H1 (cell line): ENCODE results near the gene SV2C. TPM values are rescaled to one million over a fixed set of nuclear protein-coding genes. Genes with fewer than 3 reads are reported as not detected.

Experiments
- CTCF ChIA-PET: fragments of 300-600 bp; sonication (Branson Sonifier 250); formaldehyde crosslinking; loops from one replicate; lab custom pipeline; 2021; ENCODE audit not compliant: partially characterized antibody; lab: Charles Lee
- POLR2A ChIA-PET: fragments of 300-600 bp; sonication (Branson Sonifier 250); formaldehyde crosslinking; loops from one replicate; lab custom pipeline; 2021; ENCODE audit warnings: inconsistent platforms; ENCODE audit not compliant: partially characterized antibody; lab: Charles Lee
- DNase-seq, 2 experiments: peaks; one replicate each; pipeline versions ENCODE4 v3.0.0 to v3.0.0-alpha.2; 2010 to 2022; ENCODE audit warnings: low spot score in 2 of 2, low read depth in 1 of 2, mixed read lengths in 1 of 2
- FAIRE-seq: peaks from 2 replicates; lab custom pipeline; 2011; peaks lifted over from hg19 to GRCh38; lab: Jason Lieb, UNC
- H2AFZ ChIP-seq: 2 replicates; pipeline ENCODE4 v1.8.1; 2012; ENCODE audit warnings: low read length, inconsistent platforms
- H2AK5ac ChIP-seq: 2 replicates; pipeline ENCODE4 v1.6.1; 2013; ENCODE audit warnings: low read depth, low read length
- H2BK120ac ChIP-seq: replicated peaks from 2 replicates; pipeline ENCODE3; 2013; ENCODE audit warnings: low read depth, low read length, inconsistent platforms
- H2BK12ac ChIP-seq: 2 replicates; pipeline ENCODE4 v1.6.1; 2013; ENCODE audit warnings: low read depth, low read length
- H2BK15ac ChIP-seq: 2 replicates; pipeline ENCODE4 v1.6.1; 2013; ENCODE audit warnings: low read length
- H2BK20ac ChIP-seq: 2 replicates; pipeline ENCODE4 v1.6.1; 2013; ENCODE audit warnings: low read length
- H2BK5ac ChIP-seq: 2 replicates; pipeline ENCODE4 v1.6.1; 2013; ENCODE audit warnings: low read depth, low read length
- H3K14ac ChIP-seq: 2 replicates; pipeline ENCODE4 v1.6.1; 2013; ENCODE audit warnings: inconsistent platforms; ENCODE audit not compliant: insufficient read length
- H3K18ac ChIP-seq: 2 replicates; pipeline ENCODE4 v1.6.1; 2013; ENCODE audit warnings: low read length; ENCODE audit errors: extremely low read depth
- H3K23ac ChIP-seq: 2 replicates; pipeline ENCODE4 v1.6.1; 2013; ENCODE audit warnings: inconsistent platforms; ENCODE audit not compliant: insufficient read length
- H3K23me2 ChIP-seq: 2 replicates; pipeline ENCODE4 v1.6.1; 2013; ENCODE audit warnings: low read depth, low read length
- H3K27ac ChIP-seq: 2 replicates; pipeline ENCODE4 v1.6.1; 2011; ENCODE audit warnings: low read depth, low read length, inconsistent platforms
- H3K27me3 ChIP-seq, 4 experiments: replicated peaks in 1 of 4; 1 replicate in 1 of 4; 2 replicates in 3 of 4; pipeline versions ENCODE4 v1.6.1 to v1.8.1; 2011 to 2013; ENCODE audit warnings: low read length in 3 of 4, mild to moderate bottlenecking in 3 of 4, inconsistent platforms in 2 of 4, mixed read lengths in 2 of 4, moderate library complexity in 1 of 4; ENCODE audit not compliant: control insufficient read depth in 3 of 4, insufficient read depth in 3 of 4; ENCODE audit errors: extremely low read depth in 1 of 4
- H3K36me3 ChIP-seq, 4 experiments: 2 replicates each; pipeline versions ENCODE4 v1.6.1 to v1.8.1; 2011 to 2013; ENCODE audit warnings: mild to moderate bottlenecking in 4 of 4, low read length in 3 of 4, moderate library complexity in 2 of 4, control low read depth in 1 of 4, inconsistent platforms in 1 of 4; ENCODE audit not compliant: insufficient read depth in 4 of 4, control insufficient read depth in 2 of 4
- H3K4ac ChIP-seq: replicated peaks from 2 replicates; pipeline ENCODE3; 2013; ENCODE audit warnings: low read length, low read depth, mixed read lengths, inconsistent platforms; ENCODE audit not compliant: insufficient read length
- H3K4me1 ChIP-seq, 4 experiments: replicated peaks in 1 of 4; 1 replicate in 1 of 4; 2 replicates in 3 of 4; pipeline versions ENCODE4 v1.6.1 to v1.8.1; 2011 to 2013; ENCODE audit warnings: low read length in 3 of 4, inconsistent platforms in 2 of 4, mixed read lengths in 1 of 4; ENCODE audit not compliant: insufficient read depth in 4 of 4, control insufficient read depth in 3 of 4
- H3K4me2 ChIP-seq, 2 experiments: 2 replicates each; pipeline versions ENCODE4 v1.6.1 to v1.8.1; 2011 to 2013; ENCODE audit warnings: low read depth in 2 of 2, low read length in 2 of 2, control low read depth in 1 of 2, inconsistent platforms in 1 of 2, mild to moderate bottlenecking in 1 of 2; ENCODE audit not compliant: insufficient read depth in 1 of 2
- H3K4me3 ChIP-seq, 4 experiments: fragments of 200-600, 300-600 bp in 1 of 4; sonication (generic), shearing (Covaris generic), sonication (Bioruptor Twin) in 1 of 4; 2 replicates each; pipeline versions ENCODE4 v1.5.1 to v1.8.1; 2011 to 2016; ENCODE audit warnings: low read length in 4 of 4, low read depth in 3 of 4, control low read depth in 2 of 4, inconsistent platforms in 2 of 4, mild to moderate bottlenecking in 2 of 4, mixed read lengths in 1 of 4, moderate library complexity in 1 of 4; ENCODE audit not compliant: insufficient read depth in 2 of 4; ENCODE audit errors: extremely low read depth in 1 of 4
- H3K56ac ChIP-seq: replicated peaks from 2 replicates; pipeline ENCODE3; 2013; ENCODE audit warnings: low read depth, mild to moderate bottlenecking, mixed read lengths, low read length, inconsistent platforms; ENCODE audit not compliant: insufficient read length
- H3K79me1 ChIP-seq: 2 replicates; pipeline ENCODE4 v1.6.1; 2013; ENCODE audit warnings: low read depth, low read length, control low read depth
- H3K79me2 ChIP-seq, 2 experiments: 2 replicates each; pipeline versions ENCODE4 v1.6.1 to v1.8.1; 2012 to 2013; ENCODE audit warnings: low read length in 2 of 2, mild to moderate bottlenecking in 2 of 2, inconsistent platforms in 1 of 2; ENCODE audit not compliant: insufficient read depth in 2 of 2, control insufficient read depth in 1 of 2
- H3K9ac ChIP-seq, 4 experiments: replicated peaks in 1 of 4; 1 replicate in 1 of 4; 2 replicates in 3 of 4; pipeline versions ENCODE4 v1.6.1 to v1.8.1; 2011 to 2013; ENCODE audit warnings: low read depth in 3 of 4, low read length in 3 of 4, control low read depth in 2 of 4, mild to moderate bottlenecking in 2 of 4, moderate library complexity in 2 of 4, inconsistent platforms in 1 of 4; ENCODE audit errors: extremely low read depth in 1 of 4
- H3K9me3 ChIP-seq, 2 experiments: 2 replicates each; pipeline versions ENCODE4 v1.6.1 to v1.8.1; 2012 to 2013; ENCODE audit warnings: mild to moderate bottlenecking in 2 of 2, moderate library complexity in 2 of 2, control low read depth in 1 of 2, inconsistent platforms in 1 of 2, low read depth in 1 of 2, low read length in 1 of 2, mixed read lengths in 1 of 2; ENCODE audit not compliant: insufficient read depth in 2 of 2
- H4K20me1 ChIP-seq, 2 experiments: replicated peaks in 1 of 2; 2 replicates each; pipeline versions ENCODE3 to v1.8.1; 2011 to 2013; ENCODE audit warnings: inconsistent platforms in 2 of 2, low read length in 2 of 2, mild to moderate bottlenecking in 1 of 2; ENCODE audit not compliant: insufficient read depth in 2 of 2, control insufficient read depth in 1 of 2
- H4K5ac ChIP-seq: 2 replicates; pipeline ENCODE4 v1.6.1; 2013; ENCODE audit warnings: low read length, low read depth, mixed read lengths, inconsistent platforms; ENCODE audit not compliant: insufficient read length
- H4K8ac ChIP-seq: 2 replicates; pipeline ENCODE4 v1.8.0; 2013; ENCODE audit warnings: mild to moderate bottlenecking, moderate library complexity, low read length, inconsistent platforms; ENCODE audit not compliant: insufficient read depth; ENCODE audit errors: extremely low read depth
- H4K91ac ChIP-seq: replicated peaks from 2 replicates; pipeline ENCODE3; 2013; ENCODE audit warnings: low read length, mixed read lengths, inconsistent platforms; ENCODE audit not compliant: insufficient read length
- BCL11A ChIP-seq, 2 experiments: IDR thresholded peaks; one replicate each; pipeline ENCODE4 v1.6.1; 2011; ENCODE audit warnings: low read depth in 2 of 2, low read length in 2 of 2, mild to moderate bottlenecking in 2 of 2
- CBX5 ChIP-seq: fragments of 300-800, 300-1000 bp; sonication (generic); IDR thresholded peaks from 2 replicates; pipeline ENCODE4 v1.7.1; 2016; ENCODE audit warnings: antibody characterized with exemption, low read length, low read depth
- CTBP2 ChIP-seq: IDR thresholded peaks from 2 replicates; pipeline ENCODE4 v1.7.0; 2011; ENCODE audit warnings: borderline replicate concordance, mild to moderate bottlenecking, moderate library complexity, mixed read lengths, low read length; ENCODE audit not compliant: insufficient read depth, insufficient read length
- EGR1 ChIP-seq: IDR thresholded peaks from 2 replicates; pipeline ENCODE4 v1.6.1; 2011; ENCODE audit warnings: low read depth, low read length, borderline replicate concordance
- EZH2 ChIP-seq: fragments of 200-600 bp; sonication (generic); IDR thresholded peaks from 2 replicates; pipeline ENCODE4 v1.7.1; 2012; ENCODE audit warnings: low read depth, mild to moderate bottlenecking, moderate library complexity, low read length, inconsistent platforms; ENCODE audit not compliant: severe bottlenecking
- MAFK ChIP-seq: IDR thresholded peaks from 2 replicates; pipeline ENCODE4 v1.6.1; 2012; ENCODE audit warnings: low read depth, mild to moderate bottlenecking, improper control_type of control experiment, low read length
- PHF8 ChIP-seq: fragments of 200-600 bp; sonication (generic); conservative IDR thresholded peaks from 2 replicates; pipeline ENCODE4 v1.7.1; 2012; ENCODE audit warnings: low read depth, mild to moderate bottlenecking, inconsistent platforms, low read length, moderate library complexity
- RBBP5 ChIP-seq: IDR thresholded peaks from 2 replicates; pipeline ENCODE4 v1.7.1; 2012; ENCODE audit warnings: low read depth, mild to moderate bottlenecking, inconsistent platforms, low read length, moderate library complexity, borderline replicate concordance
- RNF2 ChIP-seq: fragments of 200-900, 300-1000 bp; sonication (generic); IDR thresholded peaks from 2 replicates; pipeline ENCODE4 v1.7.1; 2016; ENCODE audit warnings: borderline replicate concordance, low read depth, mild to moderate bottlenecking, antibody characterized with exemption, low read length; ENCODE audit not compliant: poor library complexity, severe bottlenecking; ENCODE audit errors: missing control alignments
- SP2 ChIP-seq: IDR thresholded peaks from 2 replicates; pipeline ENCODE4 v1.6.1; 2012; ENCODE audit warnings: mild to moderate bottlenecking, low read length, inconsistent platforms
- SRF ChIP-seq: IDR thresholded peaks from 2 replicates; pipeline ENCODE4 v1.6.1; 2011; ENCODE audit warnings: mild to moderate bottlenecking, low read depth, low read length, moderate library complexity
- USF2 ChIP-seq: IDR thresholded peaks from 2 replicates; pipeline ENCODE4 v1.6.1; 2011; ENCODE audit warnings: low read length, improper control_type of control experiment
- ZNF274 ChIP-seq: IDR thresholded peaks from 2 replicates; pipeline ENCODE4 v1.7.0; 2012; ENCODE audit warnings: low read length, borderline replicate concordance; ENCODE audit errors: extremely low read depth
- WGBS, 2 experiments: shearing (Covaris generic) in 1 of 2; methylation state at CpG; one replicate each; pipeline versions ENCODE4 v1.1.6 to v1.1.7; 2013 to 2015; ENCODE audit warnings: low lambda C conversion rate in 2 of 2, mixed read lengths in 2 of 2, inconsistent platforms in 1 of 2, low coverage in 1 of 2, missing lambda C conversion rate in 1 of 2; ENCODE audit not compliant: insufficient replicate concordance in 2 of 2, insufficient coverage in 1 of 2, insufficient read length in 1 of 2; ENCODE audit errors: extremely low coverage in 1 of 2, missing lambda C conversion rate in 1 of 2; 5-methylcytosine and 5-hydroxymethylcytosine counted together
- polyA plus RNA-seq, 7 experiments: library from polyadenylated mRNA; depleted of rRNA in 3 of 7; stranded (reverse) in 5 of 7; unstranded in 2 of 7; fragments of >200 nt in 5 of 7; fragments of 200-250 nt in 2 of 7; gene quantifications; 1 replicate in 5 of 7; 2 replicates in 1 of 7; 4 replicates in 1 of 7; pipeline versions ENCODE4 v1.2.1 to v1.2.3, GENCODE V29; 2011 to 2013; ENCODE audit warnings: missing spikeins in 2 of 7, mixed read lengths in 2 of 7
- total RNA-seq: library from RNA; stranded (reverse); fragmentation: NEBNext Ultra II Directional; extraction: Animal tissue kit (Norgen Biotek cat#: 25700); gene quantifications from 2 replicates; pipeline ENCODE4 v1.2.1, GENCODE V29; 2021

Gene SV2C
- total and polyA plus RNA-seq, 2 of the 8 experiments (the other 6 are each of a cell fraction or from before 2014, with no cell fraction given), result 0.08 to 0.24 TPM

- H2AFZ ChIP-seq, result no peak overlapping the region
- 86% methylated on average over 3 of the region's 3 CpGs; no CpG with 5 or more reads in 1 of the 2 experiments for WGBS, 2 experiments
- no peak overlapping the region for H2BK20ac ChIP-seq
- H2BK12ac ChIP-seq, result no peak overlapping the region
- H3K4me2 ChIP-seq, result no peak overlapping the region
- H3K4me1 ChIP-seq, result peaks cover 2 to 7% (median 4%) of the 10 kb centered on the region in 4 experiments; a peak in 4 of 7 replicates
- H3K23ac ChIP-seq, result no peak overlapping the region
- DNase-seq (no peak), FAIRE-seq (no peak)
- H3K9me3 ChIP-seq, result no peaks in the 10 kb centered on the region
- H3K79me2 ChIP-seq, result no peaks in the 10 kb centered on the region
- no peak overlapping the region for H3K27ac ChIP-seq
- no peak overlapping the region for H3K56ac ChIP-seq
- H3K14ac ChIP-seq, result no peak overlapping the region
- H2AK5ac ChIP-seq, result no peak overlapping the region
- H3K18ac ChIP-seq, result no peak overlapping the region
- ChIA-PET POLR2A (no interaction called here), CTCF (interaction anchor here (2.3 kb wide), 1 partner anchor 155 kb away, joined by 6 read pairs; no protein-coding TSS in a partner anchor)
- H2BK15ac ChIP-seq, result no peak overlapping the region
- no peaks in the 10 kb centered on the region for H3K79me1 ChIP-seq
- no peak overlapping the region for H2BK120ac ChIP-seq
- H4K20me1 ChIP-seq, result no peaks in the 10 kb centered on the region
- H4K91ac ChIP-seq, result no peak overlapping the region
- no peak overlapping the region for H2BK5ac ChIP-seq
- H3K36me3 ChIP-seq, result no peaks in the 10 kb centered on the region
- H3K4me3 ChIP-seq, result no peak overlapping the region
- no peak overlapping the region for H3K9ac ChIP-seq
- no peak overlapping the region for H3K4ac ChIP-seq
- no peaks in the 10 kb centered on the region for H3K23me2 ChIP-seq
- no peak overlapping the region for H4K5ac ChIP-seq
- no peaks in the 10 kb centered on the region for H3K27me3 ChIP-seq
- no peak overlapping the region for H4K8ac ChIP-seq
- TF ChIP-seq BCL11A (IDR thresholded peaks at IDR 0.05; ENCODE audit: low read depth in 2 of 2, low read length in 2 of 2), result no peak
- TF ChIP-seq SP2, result no peak
- no peak for TF ChIP-seq CBX5
- TF ChIP-seq ZNF274, result no peak
- TF ChIP-seq EGR1, result no peak
- no peak for TF ChIP-seq USF2
- no peak for TF ChIP-seq EZH2
- no peak for TF ChIP-seq MAFK
- no peak for TF ChIP-seq SRF
- TF ChIP-seq RNF2, result no peak
- no peak for TF ChIP-seq PHF8
- no peak for TF ChIP-seq CTBP2
- no peak for TF ChIP-seq RBBP5
Observed at GRCh38 chr5:76229900-76230299, 146.7 kb downstream of the SV2C start.
